SK-N-SH treated with all-trans-retinoic acid at 6 μM for 48 hours (cell line): Measurements from ENCODE around the gene SLC12A8.

Experiments
- ATAC-seq: fragments of 200-7000 bp; cut with Tn5 transposase; 3 replicates; pipeline ENCODE4 v1.9.1; 2020; ENCODE audit warnings: mild to moderate bottlenecking, moderate library complexity
- ARNTL ChIP-seq: fragments of 450-650 bp; formaldehyde crosslinking; IDR thresholded peaks from 2 replicates; pipeline ENCODE4 v1.5.0; 2020; ENCODE audit warnings: low read depth, mild to moderate bottlenecking, moderate library complexity, borderline replicate concordance
- BACH2 ChIP-seq: fragments of 250-450 bp; sonication (Bioruptor Pico); IDR thresholded peaks from 2 replicates; pipeline ENCODE4 v1.9.0; 2021; ENCODE audit warnings: mild to moderate bottlenecking, borderline replicate concordance
- CREB5 ChIP-seq: fragments of 250-450 bp; sonication (Bioruptor Pico); IDR thresholded peaks from 2 replicates; pipeline ENCODE4 v1.5.1; 2020; ENCODE audit warnings: low read depth, mild to moderate bottlenecking, moderate library complexity
- CSDC2 ChIP-seq: fragments of 250-450 bp; sonication (Bioruptor Pico); IDR thresholded peaks from 2 replicates; pipeline ENCODE4 v1.5.0; 2020; ENCODE audit warnings: mild to moderate bottlenecking, moderate library complexity
- CSRNP3 ChIP-seq: fragments of 250-450 bp; sonication (Bioruptor Pico); IDR thresholded peaks from 2 replicates; pipeline ENCODE4 v1.5.1; 2021; ENCODE audit warnings: mild to moderate bottlenecking, moderate library complexity
- ESRRG ChIP-seq: fragments of 250-450 bp; sonication (Bioruptor Pico); IDR thresholded peaks from 2 replicates; pipeline ENCODE4 v1.6.1; 2021; ENCODE audit warnings: mild to moderate bottlenecking
- ISL1 ChIP-seq: fragments of 250-450 bp; sonication (Bioruptor Pico); IDR thresholded peaks from 2 replicates; pipeline ENCODE4 v2.1.2; 2022; ENCODE audit warnings: mild to moderate bottlenecking, moderate library complexity
- OSR1 ChIP-seq: fragments of 250-450 bp; sonication (Bioruptor Pico); IDR thresholded peaks from 2 replicates; pipeline ENCODE4 v1.8.0; 2022; ENCODE audit warnings: moderate library complexity, mild to moderate bottlenecking, inconsistent platforms
- POU6F1 ChIP-seq: fragments of 250-450 bp; sonication (Bioruptor Pico); IDR thresholded peaks from 2 replicates; pipeline ENCODE4 v1.8.0; 2021; ENCODE audit warnings: low read depth, mild to moderate bottlenecking, moderate library complexity, borderline replicate concordance
- PPARA ChIP-seq: fragments of 250-450 bp; sonication (Bioruptor Pico); IDR thresholded peaks from 2 replicates; pipeline ENCODE4 v1.5.0; 2020; ENCODE audit warnings: mild to moderate bottlenecking, borderline replicate concordance
- RARB ChIP-seq: fragments of 250-450 bp; sonication (Bioruptor Pico); IDR thresholded peaks from 2 replicates; pipeline ENCODE4 v1.8.0; 2021; ENCODE audit warnings: mild to moderate bottlenecking, moderate library complexity
- SNAI2 ChIP-seq: fragments of 250-450 bp; sonication (Bioruptor Pico); IDR thresholded peaks from 2 replicates; pipeline ENCODE4 v1.5.0; 2020; ENCODE audit warnings: mild to moderate bottlenecking, moderate library complexity
- TCF4 ChIP-seq: fragments of 250-450 bp; sonication (Bioruptor Pico); IDR thresholded peaks from 2 replicates; pipeline ENCODE4 v1.8.0; 2021; ENCODE audit warnings: mild to moderate bottlenecking, moderate library complexity, borderline replicate concordance
- TSHZ2 ChIP-seq: fragments of 250-450 bp; sonication (Bioruptor Pico); IDR thresholded peaks from 2 replicates; pipeline ENCODE4 v1.5.0; 2020; ENCODE audit warnings: mild to moderate bottlenecking, moderate library complexity
- ZC3H10 ChIP-seq: fragments of 250-450 bp; sonication (Bioruptor Pico); IDR thresholded peaks from 2 replicates; pipeline ENCODE4 v1.5.1; 2021; ENCODE audit warnings: mild to moderate bottlenecking, moderate library complexity
- ZFP3 ChIP-seq: fragments of 250-450 bp; sonication (Bioruptor Pico); IDR thresholded peaks from 2 replicates; pipeline ENCODE4 v1.5.0; 2020; ENCODE audit warnings: mild to moderate bottlenecking, moderate library complexity
- ZFP30 ChIP-seq: fragments of 450-650 bp; formaldehyde crosslinking; IDR thresholded peaks from 2 replicates; pipeline ENCODE4 v1.5.0; 2022; ENCODE audit warnings: mild to moderate bottlenecking, moderate library complexity
- ZNF565 ChIP-seq: fragments of 450-650 bp; formaldehyde crosslinking; conservative IDR thresholded peaks from 2 replicates; pipeline ENCODE4 v1.5.0; 2020; ENCODE audit warnings: low read depth, mild to moderate bottlenecking, moderate library complexity
- ZNF70 ChIP-seq: fragments of 450-650 bp; formaldehyde crosslinking; IDR thresholded peaks from 2 replicates; pipeline ENCODE4 v1.5.0; 2020; ENCODE audit warnings: mild to moderate bottlenecking, moderate library complexity
- ZNF8 ChIP-seq: fragments of 450-650 bp; formaldehyde crosslinking; IDR thresholded peaks from 2 replicates; pipeline ENCODE4 v1.5.0; 2020; ENCODE audit warnings: mild to moderate bottlenecking, moderate library complexity

SLC12A8 gene

GRCh38 chr3:125058529-125058928, 154.0 kb downstream of the SLC12A8 start:
- no peak for TF ChIP-seq ZNF565 (CRISPR knock-in tag)
- TF ChIP-seq ZNF70 (CRISPR knock-in tag), result no peak
- TF ChIP-seq TCF4 (CRISPR knock-in tag), result no peak
- no peak for TF ChIP-seq TSHZ2 (CRISPR knock-in tag)
- TF ChIP-seq ISL1 (CRISPR knock-in tag), result no peak
- TF ChIP-seq ARNTL (CRISPR knock-in tag), result no peak
- TF ChIP-seq ZNF8 (CRISPR knock-in tag), result no peak
- no peak for TF ChIP-seq OSR1 (CRISPR knock-in tag)
- TF ChIP-seq, all 23 proteins: peak for 0
- no peak for ATAC-seq

GRCh38 chr3:125057186-125057850, 155.2 kb downstream of the SLC12A8 start:
- peak; percentile 15; the same call in 2 of the 3 replicates for ATAC-seq
- TF ChIP-seq PPARA (CRISPR knock-in tag) (no peak), ARNTL (CRISPR knock-in tag) (no peak), CSDC2 (CRISPR knock-in tag) (no peak), POU6F1 (no peak), ZFP3 (no peak), BACH2 (CRISPR knock-in tag) (no peak), CREB5 (CRISPR knock-in tag) (no peak), ESRRG (CRISPR knock-in tag) (no peak), TSHZ2 (CRISPR knock-in tag) (no peak), ZFP30 (CRISPR knock-in tag) (no peak), ZC3H10 (no peak), RARB (no peak), SNAI2 (CRISPR knock-in tag) (no peak), ZNF70 (CRISPR knock-in tag) (no peak), ISL1 (CRISPR knock-in tag) (no peak), TCF4 (CRISPR knock-in tag) (no peak), ZNF8 (CRISPR knock-in tag) (no peak), OSR1 (CRISPR knock-in tag) (no peak), ZNF565 (CRISPR knock-in tag) (no peak), CSRNP3 (CRISPR knock-in tag) (no peak)
